ENCODE results near the gene MBD3L1. TPM values are rescaled to one million over a fixed set of nuclear protein-coding genes. Genes with fewer than 3 reads are reported as not detected.

The MBD3L1 gene
- total and polyA plus RNA-seq, 2 donors (not counting 1 experiment from before 2014, with no cell fraction given) = not detected

- no peaks in the 10 kb centered on the region for H3K4me1 ChIP-seq (ENCODE audit: control insufficient read depth, extremely low read depth, insufficient read depth, low read length)
- no peak overlapping the region for H3K4me2 ChIP-seq (ENCODE audit: extremely low read depth, insufficient read depth, low read length)
- no peak overlapping the region for H3K9ac ChIP-seq (ENCODE audit: insufficient read depth, low read length)
- DNase-seq (ENCODE audit: low read depth in 2 of 2) = no peak
- TF ChIP-seq CTCF (conservative IDR thresholded peaks at IDR 0.05 in 1 of 2, IDR thresholded peaks at IDR 0.05 in 1 of 2; ENCODE audit: low read depth in 1 of 2, low read length in 2 of 2) = no peak
- no peaks in the 10 kb centered on the region for H4K20me1 ChIP-seq (ENCODE audit: control insufficient read depth, extremely low read depth, insufficient read depth, low read length)
- no peaks in the 10 kb centered on the region for H3K79me2 ChIP-seq (ENCODE audit: control insufficient read depth, insufficient read depth, low read length)
- H2AFZ ChIP-seq (ENCODE audit: low read length) = no peak overlapping the region
- H3K27me3 ChIP-seq (ENCODE audit: control insufficient read depth, insufficient read depth, low read length) = no peaks in the 10 kb centered on the region
- no peak overlapping the region for H3K4me3 ChIP-seq (replicated peaks in 1 of 4; ENCODE audit: control extremely low read depth in 1 of 4, insufficient read depth in 1 of 4, low read depth in 3 of 4, low read length in 4 of 4)
- no peaks in the 10 kb centered on the region for H3K36me3 ChIP-seq (ENCODE audit: control insufficient read depth, insufficient read depth, low read length)
- no peak overlapping the region for H3K27ac ChIP-seq (ENCODE audit: insufficient read depth, low read length)
- no peaks in the 10 kb centered on the region for H3K9me3 ChIP-seq (ENCODE audit: control insufficient read depth, insufficient read depth, low read depth, low read length)
Observed at GRCh38 chr19:8835446-8835845, 3.3 kb downstream of the MBD3L1 start.

- Histone ChIP-seq H3K36me3 (ENCODE audit: control insufficient read depth, insufficient read depth, low read length) (no peaks in the 10 kb centered on the region), H3K9ac (ENCODE audit: insufficient read depth, low read length) (no peak overlapping the region), H3K79me2 (ENCODE audit: control insufficient read depth, insufficient read depth, low read length) (no peaks in the 10 kb centered on the region), H3K4me1 (ENCODE audit: control insufficient read depth, extremely low read depth, insufficient read depth, low read length) (no peaks in the 10 kb centered on the region), H3K4me2 (ENCODE audit: extremely low read depth, insufficient read depth, low read length) (no peak overlapping the region), H2AFZ (ENCODE audit: low read length) (no peak overlapping the region), H3K27me3 (ENCODE audit: control insufficient read depth, insufficient read depth, low read length) (no peaks in the 10 kb centered on the region), H4K20me1 (ENCODE audit: control insufficient read depth, extremely low read depth, insufficient read depth, low read length) (no peaks in the 10 kb centered on the region), H3K27ac (ENCODE audit: insufficient read depth, low read length) (no peak overlapping the region), H3K4me3 (replicated peaks in 1 of 4; ENCODE audit: control extremely low read depth in 1 of 4, insufficient read depth in 1 of 4, low read depth in 3 of 4, low read length in 4 of 4) (no peak overlapping the region), H3K9me3 (ENCODE audit: control insufficient read depth, insufficient read depth, low read depth, low read length) (no peaks in the 10 kb centered on the region)
- DNase-seq (ENCODE audit: low read depth in 2 of 2) = no peak
- TF ChIP-seq EZH2 (IDR thresholded peaks at IDR 0.05; ENCODE audit: low read length, missing control alignments) = no peak
- no peak for TF ChIP-seq CTCF (conservative IDR thresholded peaks at IDR 0.05 in 1 of 2, IDR thresholded peaks at IDR 0.05 in 1 of 2; ENCODE audit: low read depth in 1 of 2, low read length in 2 of 2)
Observed at GRCh38 chr19:8835877-8836276, 3.7 kb downstream of the MBD3L1 start.

GRCh38 chr19:8840708-8841107 lies 8.5 kb downstream of the MBD3L1 start:
- Histone ChIP-seq H2AFZ (ENCODE audit: low read length) (no peak overlapping the region), H3K4me1 (ENCODE audit: control insufficient read depth, extremely low read depth, insufficient read depth, low read length) (no peaks in the 10 kb centered on the region), H3K4me3 (replicated peaks in 1 of 4; ENCODE audit: control extremely low read depth in 1 of 4, insufficient read depth in 1 of 4, low read depth in 3 of 4, low read length in 4 of 4) (no peak overlapping the region), H3K4me2 (ENCODE audit: extremely low read depth, insufficient read depth, low read length) (no peak overlapping the region), H3K27ac (ENCODE audit: insufficient read depth, low read length) (no peak overlapping the region), H3K36me3 (ENCODE audit: control insufficient read depth, insufficient read depth, low read length) (no peaks in the 10 kb centered on the region), H3K9me3 (ENCODE audit: control insufficient read depth, insufficient read depth, low read depth, low read length) (no peaks in the 10 kb centered on the region), H3K27me3 (ENCODE audit: control insufficient read depth, insufficient read depth, low read length) (no peaks in the 10 kb centered on the region), H3K9ac (ENCODE audit: insufficient read depth, low read length) (no peak overlapping the region), H3K79me2 (ENCODE audit: control insufficient read depth, insufficient read depth, low read length) (no peaks in the 10 kb centered on the region), H4K20me1 (ENCODE audit: control insufficient read depth, extremely low read depth, insufficient read depth, low read length) (no peaks in the 10 kb centered on the region)
- TF ChIP-seq CTCF (conservative IDR thresholded peaks at IDR 0.05 in 1 of 2, IDR thresholded peaks at IDR 0.05 in 1 of 2; ENCODE audit: low read depth in 1 of 2, low read length in 2 of 2) (no peak), EZH2 (IDR thresholded peaks at IDR 0.05; ENCODE audit: low read length, missing control alignments) (no peak)
- no peak for DNase-seq (ENCODE audit: low read depth in 2 of 2)

All from fibroblast of lung (primary cell).